ENCODE measurements around the gene EBNA1BP2.
A peak's percentile ranks its signal among the peaks of the same experiment; 100 is the strongest.

Gene EBNA1BP2

GRCh38 chr1:43197343-43198127 is 25.4 kb upstream of the EBNA1BP2 start:
- DNase-seq (ENCODE audit: insufficient read length, low spot score), result no peak
- no peak for FAIRE-seq

GRCh38 chr1:43194509-43194908 is 22.4 kb upstream of the EBNA1BP2 start:
- no peak for FAIRE-seq
- no peak for TF ChIP-seq POLR2A (IDR thresholded peaks at IDR 0.05; ENCODE audit: low read depth, low read length)
- no peak for DNase-seq (ENCODE audit: insufficient read length, low spot score)

More at GRCh38 chr1:43197343-43198127, 25.4 kb upstream of the EBNA1BP2 start:
- no peak for TF ChIP-seq POLR2A (IDR thresholded peaks at IDR 0.05; ENCODE audit: low read depth, low read length)

GRCh38 chr1:43188106-43188505 is 16.0 kb upstream of the EBNA1BP2 start:
- FAIRE-seq (no peak), DNase-seq (ENCODE audit: insufficient read length, low spot score) (no peak)
- TF ChIP-seq POLR2A (IDR thresholded peaks at IDR 0.05; ENCODE audit: low read depth, low read length), result no peak

DNA sequence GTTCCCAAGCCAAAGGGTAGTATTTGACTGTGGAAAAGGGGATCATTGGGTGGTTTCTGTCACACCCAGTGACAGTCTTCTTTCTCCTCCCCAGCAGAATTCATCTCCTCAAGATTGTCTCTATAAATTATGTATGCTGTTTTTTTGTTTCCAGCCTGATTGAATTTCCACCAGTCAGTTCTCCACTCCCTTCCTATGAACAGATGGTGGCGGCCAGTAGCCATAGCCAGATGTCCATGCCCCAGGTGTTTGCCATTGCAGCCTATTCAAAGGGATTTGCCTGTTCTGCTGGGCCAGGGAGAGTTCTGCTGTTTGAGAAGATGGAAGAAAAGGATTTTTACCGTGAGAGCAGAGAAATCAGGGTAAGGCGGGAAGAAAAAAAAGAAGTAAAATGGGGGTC is 12.9 kb upstream of the EBNA1BP2 start:
- DNase-seq (ENCODE audit: insufficient read length, low spot score), result no peak
- FAIRE-seq, result no peak
- TF ChIP-seq POLR2A (IDR thresholded peaks at IDR 0.05; ENCODE audit: low read depth, low read length), result no peak

- no peak for TF ChIP-seq POLR2A (IDR thresholded peaks at IDR 0.05; ENCODE audit: low read depth, low read length)
- no peak for DNase-seq (ENCODE audit: insufficient read length, low spot score)
- FAIRE-seq, result no peak
Measured at GRCh38 chr1:43184388-43184787, 12.3 kb upstream of the EBNA1BP2 start.

- TF ChIP-seq POLR2A (IDR thresholded peaks at IDR 0.05; ENCODE audit: low read depth, low read length), result no peak
- FAIRE-seq (no peak), DNase-seq (ENCODE audit: insufficient read length, low spot score) (no peak)
Measured at GRCh38 chr1:43177691-43178090, 5.6 kb upstream of the EBNA1BP2 start.

- TF ChIP-seq POLR2A (IDR thresholded peaks at IDR 0.05; ENCODE audit: low read depth, low read length), result no peak
- DNase-seq (ENCODE audit: insufficient read length, low spot score), result no peak
- no peak for FAIRE-seq
Measured at GRCh38 chr1:43174873-43175272, 2.8 kb upstream of the EBNA1BP2 start.

DNA sequence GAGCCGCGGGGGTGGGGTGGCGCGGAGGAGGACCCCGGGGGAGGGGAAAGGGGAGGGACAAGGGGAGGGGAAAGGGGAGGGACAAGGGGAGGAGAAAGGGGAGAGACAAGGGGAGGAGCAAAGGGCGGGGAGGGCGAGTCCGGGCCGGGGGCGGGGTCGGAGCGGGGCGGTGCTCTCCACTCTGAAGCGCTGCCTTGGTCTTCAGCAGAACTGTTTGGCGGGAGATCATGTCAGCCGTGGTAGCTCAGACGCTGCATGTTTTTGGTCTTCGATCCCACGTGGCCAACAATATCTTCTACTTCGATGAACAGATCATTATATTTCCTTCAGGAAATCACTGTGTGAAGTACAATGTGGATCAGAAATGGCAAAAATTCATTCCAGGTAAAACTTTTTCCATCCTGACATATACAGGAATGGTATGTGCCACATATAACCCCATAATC is 460 bp upstream of the EBNA1BP2 start:
- FAIRE-seq, result peak; percentile 50
- TF ChIP-seq POLR2A (IDR thresholded peaks at IDR 0.05; ENCODE audit: low read depth, low read length), result no peak
- peak; percentile 54 for DNase-seq (ENCODE audit: insufficient read length, low spot score)

DNA sequence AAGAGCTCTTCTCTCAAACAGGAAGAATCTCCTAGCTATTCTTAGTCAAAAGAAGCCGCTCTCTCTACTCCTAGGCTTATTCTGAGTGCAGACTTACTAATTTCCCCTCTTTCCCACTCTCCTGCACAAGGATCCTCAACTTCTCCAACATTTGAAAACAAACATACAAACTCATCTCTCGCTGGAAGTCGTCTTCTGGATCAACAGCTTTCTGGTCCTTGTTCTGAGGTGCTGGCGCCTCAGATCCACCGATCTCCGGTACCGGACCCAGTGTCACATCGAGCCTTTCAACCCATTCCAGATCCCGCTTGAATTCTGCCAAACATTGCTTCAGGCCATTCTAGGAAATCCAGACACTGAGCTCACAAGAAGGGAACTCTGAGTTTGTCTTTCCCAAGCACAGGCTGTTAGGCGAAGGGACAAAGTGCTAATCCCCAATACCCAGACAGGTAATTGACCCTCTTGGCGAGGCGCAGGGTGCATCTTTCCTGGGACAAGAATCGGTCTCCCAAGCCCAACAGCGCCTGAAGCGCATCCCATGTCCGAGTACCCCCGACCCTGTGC is 696 bp downstream of the EBNA1BP2 start:
- TF ChIP-seq POLR2A (IDR thresholded peaks at IDR 0.05; ENCODE audit: low read depth, low read length), result no peak
- DNase-seq (ENCODE audit: insufficient read length, low spot score) (no peak), FAIRE-seq (no peak)

- FAIRE-seq (no peak), DNase-seq (ENCODE audit: insufficient read length, low spot score) (no peak)
- TF ChIP-seq POLR2A (IDR thresholded peaks at IDR 0.05; ENCODE audit: low read depth, low read length), result no peak
Measured at GRCh38 chr1:43165765-43166164, 6.3 kb downstream of the EBNA1BP2 start.

DNA sequence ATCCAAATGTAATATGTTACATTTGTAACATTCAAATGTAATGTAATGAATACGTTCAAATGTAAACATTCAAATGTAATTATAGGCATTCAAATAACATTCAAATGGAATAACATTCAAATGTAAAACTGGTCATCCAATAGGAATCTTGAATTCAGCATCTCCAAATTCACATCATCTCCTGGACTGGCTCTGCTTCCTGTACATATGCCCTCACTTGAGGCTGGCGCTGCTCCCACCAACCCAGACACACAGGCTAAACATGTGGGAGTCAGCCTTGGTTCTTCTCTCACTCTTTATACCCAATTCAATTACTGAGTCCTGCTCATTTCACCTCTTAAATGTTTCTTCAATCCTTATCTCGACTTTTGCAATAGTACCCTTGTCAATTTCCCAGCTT is 6.9 kb downstream of the EBNA1BP2 start:
- no peak for TF ChIP-seq POLR2A (IDR thresholded peaks at IDR 0.05; ENCODE audit: low read depth, low read length)
- no peak for DNase-seq (ENCODE audit: insufficient read length, low spot score)
- FAIRE-seq, result no peak

DNA sequence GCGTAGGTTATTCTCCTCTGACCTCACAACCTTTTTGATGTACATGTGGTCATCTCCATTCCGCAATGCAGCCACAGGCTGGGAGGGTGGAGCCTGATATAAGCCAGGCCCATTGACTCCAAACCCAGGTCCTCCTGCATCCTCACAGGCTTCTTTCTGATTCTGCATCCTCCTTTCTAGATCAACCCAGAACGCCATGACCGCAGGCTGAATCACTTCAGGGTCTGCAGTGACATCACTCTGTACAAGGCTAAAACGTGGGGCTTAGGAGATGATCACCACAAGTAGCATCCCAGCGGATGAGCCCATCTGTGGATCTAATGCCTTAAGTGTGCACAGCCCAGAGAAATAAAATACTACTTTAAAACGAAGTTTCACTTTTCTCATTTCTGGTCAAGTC is 16.1 kb downstream of the EBNA1BP2 start:
- TF ChIP-seq POLR2A (IDR thresholded peaks at IDR 0.05; ENCODE audit: low read depth, low read length), result no peak
- DNase-seq (ENCODE audit: insufficient read length, low spot score) (no peak), FAIRE-seq (no peak)

DNA sequence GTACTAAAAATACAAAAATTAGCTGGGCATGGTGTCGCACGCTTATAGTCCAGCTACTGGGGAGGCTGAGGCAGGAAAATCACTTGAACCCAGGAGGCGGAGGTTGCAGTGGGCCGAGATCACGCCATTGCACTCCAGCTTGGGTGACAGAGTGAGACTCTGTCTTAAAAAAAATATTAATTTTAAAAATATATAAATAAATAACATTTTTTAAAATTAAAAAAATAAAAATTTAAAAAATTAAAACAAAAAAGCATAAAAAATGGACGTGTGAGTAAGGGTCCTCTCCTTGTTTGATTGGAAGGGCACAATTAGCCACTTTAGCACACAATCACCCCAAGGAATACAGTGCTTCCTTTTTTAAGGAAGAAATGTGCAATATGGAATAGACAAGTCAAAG is 18.6 kb downstream of the EBNA1BP2 start:
- TF ChIP-seq POLR2A (IDR thresholded peaks at IDR 0.05; ENCODE audit: low read depth, low read length), result no peak
- FAIRE-seq (no peak), DNase-seq (ENCODE audit: insufficient read length, low spot score) (no peak)

DNA sequence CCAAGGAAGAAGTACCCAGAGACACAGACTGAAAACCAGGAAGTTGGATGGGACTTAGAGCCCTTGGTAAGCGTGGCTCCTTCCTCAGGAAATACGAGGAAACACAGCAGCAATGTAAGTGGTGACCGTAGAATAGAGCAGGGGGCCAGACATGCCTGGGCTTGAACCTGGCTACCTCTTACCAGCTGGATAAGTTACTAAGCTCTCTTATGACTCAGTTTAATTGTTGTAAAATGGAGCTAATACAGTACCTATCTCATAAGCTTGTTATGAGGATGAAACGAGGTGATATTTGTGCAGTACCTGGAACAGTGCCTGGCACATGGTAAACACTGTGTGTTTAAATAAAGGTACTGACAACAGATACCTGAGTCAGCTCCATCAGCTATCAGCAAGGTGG is 19.2 kb downstream of the EBNA1BP2 start:
- no peak for TF ChIP-seq POLR2A (IDR thresholded peaks at IDR 0.05; ENCODE audit: low read depth, low read length)
- FAIRE-seq (no peak), DNase-seq (ENCODE audit: insufficient read length, low spot score) (no peak)

DNA sequence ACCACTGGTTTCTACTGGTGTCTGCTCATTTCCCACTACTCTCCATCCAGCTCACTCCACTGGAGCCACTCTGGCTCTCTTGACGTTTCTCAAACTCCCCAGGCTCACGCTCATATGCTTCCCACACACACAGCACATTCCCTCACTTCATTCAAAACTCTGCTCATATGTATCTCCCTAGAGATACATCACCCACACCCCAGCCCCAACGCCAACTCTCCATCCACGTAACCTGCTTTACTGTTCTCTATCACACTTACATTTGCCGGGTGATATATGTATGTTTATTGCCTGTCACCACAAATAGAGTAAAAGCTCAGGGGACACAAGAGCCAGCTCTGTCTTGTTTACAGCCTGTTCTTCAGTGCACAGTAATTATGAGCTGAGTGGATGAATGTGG is 22.2 kb downstream of the EBNA1BP2 start:
- TF ChIP-seq POLR2A (IDR thresholded peaks at IDR 0.05; ENCODE audit: low read depth, low read length), result no peak
- FAIRE-seq (no peak), DNase-seq (ENCODE audit: insufficient read length, low spot score) (no peak)
